Fibroblast of lung (primary cell): ENCODE data around the gene RMRP. TPM values are rescaled to one million over a fixed set of nuclear protein-coding genes. Genes with fewer than 3 reads are reported as not detected.

Experiments
- DNase-seq, 2 donors: peaks; one replicate each; pipeline versions ENCODE4 v3.0.0 to v3.0.0-alpha.2; 2010; ENCODE audit warnings: low read depth in 2 of 2
- H2AFZ ChIP-seq: 2 replicates; pipeline ENCODE4 v1.5.1; 2012; ENCODE audit warnings: low read length, control low read depth, inconsistent platforms
- H3K27ac ChIP-seq: 2 replicates; pipeline ENCODE4 v1.5.1; 2011; ENCODE audit warnings: low read length, control low read depth; ENCODE audit not compliant: insufficient read depth
- H3K27me3 ChIP-seq: 2 replicates; pipeline ENCODE4 v1.5.1; 2011; ENCODE audit warnings: mild to moderate bottlenecking, low read length; ENCODE audit not compliant: control insufficient read depth, insufficient read depth
- H3K36me3 ChIP-seq: 2 replicates; pipeline ENCODE4 v1.5.1; 2011; ENCODE audit warnings: low read length; ENCODE audit not compliant: control insufficient read depth, insufficient read depth
- H3K4me1 ChIP-seq: 2 replicates; pipeline ENCODE4 v1.5.1; 2011; ENCODE audit warnings: low read length; ENCODE audit not compliant: control insufficient read depth, insufficient read depth; ENCODE audit errors: extremely low read depth
- H3K4me2 ChIP-seq: 2 replicates; pipeline ENCODE4 v1.5.1; 2011; ENCODE audit warnings: low read length, control low read depth; ENCODE audit not compliant: insufficient read depth; ENCODE audit errors: extremely low read depth
- H3K4me3 ChIP-seq, 4 experiments: fragments of 200-600 bp in 1 of 4; sonication (generic) in 1 of 4; replicated peaks in 1 of 4; 2 replicates each; pipeline ENCODE4 v1.5.1; 2011 to 2016; ENCODE audit warnings: low read length in 4 of 4, low read depth in 3 of 4, mild to moderate bottlenecking in 3 of 4, control low read depth in 2 of 4, inconsistent platforms in 1 of 4, mixed read lengths in 1 of 4; ENCODE audit not compliant: insufficient read depth in 1 of 4; ENCODE audit errors: control extremely low read depth in 1 of 4
- H3K79me2 ChIP-seq: 2 replicates; pipeline ENCODE4 v1.5.1; 2012; ENCODE audit warnings: mild to moderate bottlenecking, low read length, inconsistent platforms; ENCODE audit not compliant: control insufficient read depth, insufficient read depth
- H3K9ac ChIP-seq: 2 replicates; pipeline ENCODE4 v1.5.1; 2011; ENCODE audit warnings: mild to moderate bottlenecking, low read length, control low read depth; ENCODE audit not compliant: insufficient read depth
- H3K9me3 ChIP-seq: 2 replicates; pipeline ENCODE4 v1.5.1; 2012; ENCODE audit warnings: low read depth, low read length; ENCODE audit not compliant: control insufficient read depth, insufficient read depth
- H4K20me1 ChIP-seq: 2 replicates; pipeline ENCODE4 v1.5.1; 2011; ENCODE audit warnings: low read length; ENCODE audit not compliant: control insufficient read depth, insufficient read depth; ENCODE audit errors: extremely low read depth
- CTCF ChIP-seq, 2 donors: IDR thresholded peaks in 1 of 2; conservative IDR thresholded peaks in 1 of 2; 1 replicate in 1 of 2; 2 replicates in 1 of 2; pipeline ENCODE4 v1.5.1; 2011 to 2012; ENCODE audit warnings: low read length in 2 of 2, control low read depth in 1 of 2, inconsistent platforms in 1 of 2, low read depth in 1 of 2, mild to moderate bottlenecking in 1 of 2
- EZH2 ChIP-seq: IDR thresholded peaks from 2 replicates; pipeline ENCODE4 v1.5.1; 2012; ENCODE audit warnings: low read length, control low read depth, mild to moderate bottlenecking; ENCODE audit errors: missing control alignments
- polyA plus RNA-seq, 2 donors: library from polyadenylated mRNA; depleted of rRNA in 1 of 2; stranded (reverse) in 1 of 2; unstranded in 1 of 2; fragments of >200 nt; gene quantifications; 2 replicates each; pipeline ENCODE4 v1.2.1, GENCODE V29; 2011 to 2012; ENCODE audit warnings: missing spikeins in 1 of 2
- total RNA-seq: library from RNA; depleted of rRNA; stranded (reverse); fragments of >200 nt; gene quantifications from 2 replicates; pipeline ENCODE4 v1.2.1, GENCODE V29; 2014

Gene RMRP
- total and polyA plus RNA-seq, 2 donors (not counting 1 experiment from before 2014, with no cell fraction given) = 110 to 67,954 TPM

- no peak overlapping the region for H3K4me2 ChIP-seq
- no peaks in the 10 kb centered on the region for H4K20me1 ChIP-seq
These were observed 24.9 kb upstream of the RMRP start for GRCh38 chr9:35682520-35683315.

GRCh38 chr9:35682051-35682450, 24.2 kb upstream of the RMRP start:
- peaks cover 38% of the 10 kb centered on the region for H3K4me1 ChIP-seq
- H2AFZ ChIP-seq = no peak overlapping the region
- peak in 1 of 2 donors; percentile 29 for DNase-seq
- no peaks in the 10 kb centered on the region for H4K20me1 ChIP-seq
- H3K27ac ChIP-seq = peak overlapping the region; percentile 8
- no peaks in the 10 kb centered on the region for H3K27me3 ChIP-seq
- H3K9ac ChIP-seq = no peak overlapping the region
- TF ChIP-seq EZH2 (no peak), CTCF (conservative IDR thresholded peaks at IDR 0.05 in 1 of 2, IDR thresholded peaks at IDR 0.05 in 1 of 2; ENCODE audit: low read depth in 1 of 2, low read length in 2 of 2) (no peak)
- H3K36me3 ChIP-seq = peaks cover 27% of the 10 kb centered on the region
- no peaks in the 10 kb centered on the region for H3K9me3 ChIP-seq
- H3K4me2 ChIP-seq = no peak overlapping the region
- peaks cover 25% of the 10 kb centered on the region for H3K79me2 ChIP-seq
- H3K4me3 ChIP-seq = no peak overlapping the region

More at GRCh38 chr9:35682520-35683315, 24.9 kb upstream of the RMRP start:
- Histone ChIP-seq H2AFZ (no peak overlapping the region), H3K27me3 (no peaks in the 10 kb centered on the region), H3K4me1 (peaks cover 42% of the 10 kb centered on the region), H3K27ac (peak overlapping the region; percentile 8), H3K36me3 (peaks cover 30% of the 10 kb centered on the region), H3K4me3 (no peak overlapping the region), H3K9me3 (no peaks in the 10 kb centered on the region), H3K79me2 (peaks cover 32% of the 10 kb centered on the region), H3K9ac (no peak overlapping the region)
- TF ChIP-seq CTCF (conservative IDR thresholded peaks at IDR 0.05 in 1 of 2, IDR thresholded peaks at IDR 0.05 in 1 of 2; ENCODE audit: low read depth in 1 of 2, low read length in 2 of 2) = no peak
- DNase-seq = no peak

GRCh38 chr9:35681341-35682002, 23.7 kb upstream of the RMRP start:
- no peak overlapping the region for H3K4me2 ChIP-seq

More at GRCh38 chr9:35681341-35682002, 23.7 kb upstream of the RMRP start:
- peak overlapping the region; percentile 5 for H3K27ac ChIP-seq
- H3K36me3 ChIP-seq = peaks cover 27% of the 10 kb centered on the region
- peak in 1 of 2 donors; percentile 58 for DNase-seq
- peaks cover 38% of the 10 kb centered on the region for H3K4me1 ChIP-seq
- no peak overlapping the region for H2AFZ ChIP-seq
- H3K9me3 ChIP-seq = no peaks in the 10 kb centered on the region
- no peak overlapping the region for H3K9ac ChIP-seq
- no peak overlapping the region for H3K4me3 ChIP-seq
- H3K27me3 ChIP-seq = no peaks in the 10 kb centered on the region
- H3K79me2 ChIP-seq = peaks cover 19% of the 10 kb centered on the region
- no peak for TF ChIP-seq CTCF (conservative IDR thresholded peaks at IDR 0.05 in 1 of 2, IDR thresholded peaks at IDR 0.05 in 1 of 2; ENCODE audit: low read depth in 1 of 2, low read length in 2 of 2)
- TF ChIP-seq EZH2 = no peak
- H4K20me1 ChIP-seq = no peaks in the 10 kb centered on the region
